Left lung (tissue), 14 donors: ENCODE data around the gene MMRN1. TPM values are rescaled to one million over a fixed set of nuclear protein-coding genes. Genes with fewer than 3 reads are reported as not detected.

Experiments
- ATAC-seq: fragments of 200-7000 bp; cut with Tn5 transposase; one replicate; pipeline ENCODE4 v1.9.1; 2020; ENCODE audit warnings: moderate library complexity
- DNase-seq, 4 donors: peaks; one replicate each; pipeline ENCODE4 v3.0.0-alpha.2; 2013 to 2020
- H3K27ac ChIP-seq, 2 donors: fragments of 200-600 bp; sonication (generic) in 1 of 2; one replicate each; pipeline versions ENCODE4 v1.5.0 to v1.8.0; 2020 to 2021
- H3K27me3 ChIP-seq, 2 donors: fragments of 200-600 bp; sonication (generic) in 1 of 2; one replicate each; pipeline versions ENCODE4 v1.5.0 to v1.8.0; 2020 to 2021
- H3K36me3 ChIP-seq, 2 donors: fragments of 200-600 bp; sonication (generic) in 1 of 2; one replicate each; pipeline versions ENCODE4 v1.5.0 to v1.8.0; 2020 to 2021
- H3K4me1 ChIP-seq, 2 donors: fragments of 200-600 bp; one replicate each; pipeline ENCODE4 v1.8.0; 2021
- H3K4me3 ChIP-seq, 2 donors: fragments of 200-600 bp; sonication (generic) in 1 of 2; one replicate each; pipeline versions ENCODE4 v1.5.0 to v1.8.0; 2020 to 2021; ENCODE audit warnings: mild to moderate bottlenecking in 1 of 2
- H3K9me3 ChIP-seq, 2 donors: fragments of 200-600 bp; sonication (generic) in 1 of 2; one replicate each; pipeline versions ENCODE4 v1.5.0 to v1.8.0; 2020 to 2021
- CTCF ChIP-seq, 2 donors: fragments of 200-600 bp; sonication (generic) in 1 of 2; IDR thresholded peaks; one replicate each; pipeline versions ENCODE4 v1.5.0 to v1.8.0; 2021; ENCODE audit warnings: antibody characterized with exemption in 2 of 2
- intact Hi-C, 2 donors: fragments of 100-400 bp; cut with DNase I; formaldehyde crosslinking; loops; one replicate each; pipeline versions ENCODE4 v1.11.2 to v1.14.2; 2022
- long read RNA-seq, 12 donors: library from polyadenylated mRNA in 2 of 12; unstranded in 2 of 12; transcript quantifications; one replicate each; pipeline ENCODE4 v2.0.0 and lab custom pipeline, GENCODE V29; 2019 to 2026
- polyA plus RNA-seq, 6 donors: library from polyadenylated mRNA; unstranded; fragments of 120-200 nt; gene quantifications; one replicate each; pipeline ENCODE4 v1.2.1, GENCODE V29; 2013; ENCODE audit not compliant: insufficient read length in 6 of 6
- total RNA-seq, 2 donors: library from RNA; stranded (reverse); fragmentation: NEBNext Ultra II Directional; extraction: Animal tissue kit (Norgen Biotek cat#: 25700); gene quantifications; one replicate each; pipeline ENCODE4 v1.2.1, GENCODE V29; 2021
- donor health status: DM: no; HTN: yes; CAD: no.
- donor health status: DM: no; HTN: no; CAD: no.

The MMRN1 gene
- total RNA-seq (10 to 100 TPM; 24.1 to 62.1 TPM), polyA plus RNA-seq (10 to 100 TPM; 19.4 to 37.7 (median 28.7) TPM)
- long read RNA-seq, donor 1, partial matches to known transcripts: 16 of 16 reads
- long read RNA-seq, donor 1, other reads (novel, unspliced or antisense): 0 of 16 reads
- long read RNA-seq, donor 2, full-length matches to known transcripts: 4 of 23 reads
- long read RNA-seq, donor 2, partial matches to known transcripts: 19 of 23 reads
- long read RNA-seq, donor 2, other reads (novel, unspliced or antisense): 0 of 23 reads
- long read RNA-seq, donor 3, full-length matches to known transcripts: 2 of 2 reads
- long read RNA-seq, donor 3, partial matches to known transcripts: 0 of 2 reads
- long read RNA-seq, donor 3, other reads (novel, unspliced or antisense): 0 of 2 reads
- long read RNA-seq, donor 4, partial matches to known transcripts: 2 of 2 reads
- long read RNA-seq, donor 4, other reads (novel, unspliced or antisense): 0 of 2 reads
- long read RNA-seq, donor 5, partial matches to known transcripts: 10 of 10 reads
- long read RNA-seq, donor 5, other reads (novel, unspliced or antisense): 0 of 10 reads
- long read RNA-seq, donor 6, full-length matches to known transcripts: 5 of 5 reads
- long read RNA-seq, donor 6, partial matches to known transcripts: 0 of 5 reads
- long read RNA-seq, donor 6, other reads (novel, unspliced or antisense): 0 of 5 reads
- long read RNA-seq, donor 7, full-length matches to known transcripts: 2 of 2 reads
- long read RNA-seq, donor 7, partial matches to known transcripts: 0 of 2 reads
- long read RNA-seq, donor 7, other reads (novel, unspliced or antisense): 0 of 2 reads
- long read RNA-seq, donor 8: 0 reads
- long read RNA-seq, donor 9: 0 reads
- long read RNA-seq, donor 10, partial matches to known transcripts: 4 of 4 reads
- long read RNA-seq, donor 10, other reads (novel, unspliced or antisense): 0 of 4 reads
- long read RNA-seq, donor 11: 0 reads
- long read RNA-seq, donor 12, full-length matches to known transcripts: 2 of 2 reads
- long read RNA-seq, donor 12, partial matches to known transcripts: 0 of 2 reads
- long read RNA-seq, donor 12, other reads (novel, unspliced or antisense): 0 of 2 reads

DNA sequence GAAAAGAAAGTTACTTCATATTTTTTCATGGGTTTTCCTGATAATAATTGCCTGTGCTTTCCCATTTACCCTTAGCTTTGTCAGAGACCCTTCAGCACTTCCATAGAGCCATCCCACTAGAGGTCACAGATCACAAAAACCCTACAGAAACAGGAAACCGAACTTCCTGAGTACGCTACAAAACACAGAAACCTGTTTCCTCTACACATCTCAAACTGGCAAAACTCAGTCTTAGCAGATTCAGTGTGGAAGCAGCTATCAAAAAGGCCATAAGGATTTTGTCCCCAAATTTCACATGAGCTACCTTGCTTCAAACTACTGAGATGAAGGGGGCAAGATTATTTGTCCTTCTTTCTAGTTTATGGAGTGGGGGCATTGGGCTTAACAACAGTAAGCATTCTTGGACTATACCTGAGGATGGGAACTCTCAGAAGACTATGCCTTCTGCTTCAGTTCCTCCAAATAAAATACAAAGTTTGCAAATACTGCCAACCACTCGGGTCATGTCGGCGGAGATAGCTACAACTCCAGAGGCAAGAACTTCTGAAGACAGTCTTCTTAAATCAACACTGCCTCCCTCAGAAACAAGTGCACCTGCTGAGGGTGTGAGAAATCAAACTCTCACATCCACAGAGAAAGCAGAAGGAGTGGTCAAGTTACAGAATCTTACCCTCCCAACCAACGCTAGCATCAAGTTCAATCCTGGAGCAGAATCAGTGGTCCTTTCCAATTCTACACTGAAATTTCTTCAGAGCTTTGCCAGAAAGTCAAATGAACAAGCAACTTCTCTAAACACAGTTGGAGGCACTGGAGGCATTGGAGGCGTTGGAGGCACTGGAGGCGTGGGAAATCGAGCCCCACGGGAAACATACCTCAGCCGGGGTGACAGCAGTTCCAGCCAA, at the start of gene MMRN1:
MMRN1 (plus strand) TSS at position 206 of the 902 bp plus-strand sequence; CDS start at position 324, 118 bp downstream.
- no peak for TF ChIP-seq CTCF (IDR thresholded peaks at IDR 0.05)
- no peaks in the 10 kb centered on the region for H3K9me3 ChIP-seq
- intact Hi-C loops: no loop called here
- ATAC-seq (no peak), DNase-seq (peak in 1 of 4 donors; percentile 15)
- no peaks in the 10 kb centered on the region for H3K36me3 ChIP-seq
- peaks cover 0 to 9% of the 10 kb centered on the region in 2 donors for H3K4me1 ChIP-seq
- no peaks in the 10 kb centered on the region for H3K27me3 ChIP-seq
- H3K4me3 ChIP-seq: no peak within 1 kb of the TSS
- no peak within 1 kb of the TSS for H3K27ac ChIP-seq

DNA sequence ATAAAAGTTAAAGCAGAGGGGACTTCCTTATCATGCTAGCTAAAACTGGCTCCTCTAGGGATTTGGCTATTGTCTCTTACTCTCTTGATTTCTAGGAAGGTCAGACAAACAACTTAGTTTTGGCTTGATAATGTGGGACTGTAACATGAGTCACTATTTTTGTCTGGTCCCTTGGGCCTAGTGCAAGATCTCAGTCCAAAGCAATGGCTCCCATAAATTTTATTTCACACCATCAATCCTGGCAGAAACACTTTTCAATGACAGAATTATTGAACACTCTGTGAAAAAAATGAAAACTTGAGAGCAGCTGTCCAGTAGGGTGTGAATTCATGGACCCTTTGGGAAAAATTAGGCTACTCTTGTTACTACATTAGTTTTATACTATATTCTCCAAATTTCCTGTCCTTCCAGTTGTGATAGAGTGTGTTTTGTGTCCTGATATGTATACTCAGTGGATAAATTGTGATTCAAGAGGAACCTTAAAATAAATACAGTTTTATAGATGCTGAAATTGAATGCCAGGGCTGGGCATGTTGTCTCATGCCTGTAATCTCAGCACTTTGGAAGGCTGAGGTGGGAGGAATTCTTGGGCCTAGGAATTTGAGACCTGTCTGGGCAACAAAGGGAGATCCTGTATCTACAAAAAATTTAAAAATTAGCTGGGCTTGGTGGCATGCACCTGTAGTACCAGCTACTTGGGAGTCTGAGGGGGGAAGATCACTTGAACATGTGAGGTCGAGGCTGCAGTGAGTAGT, 46.9 kb upstream of the MMRN1 start:
- ATAC-seq (no peak), DNase-seq (no peak)
- intact Hi-C loops: no loop called here
- H3K4me3 ChIP-seq: no peak overlapping the region
- H3K27ac ChIP-seq: no peak overlapping the region
- no peaks in the 10 kb centered on the region for H3K27me3 ChIP-seq
- no peaks in the 10 kb centered on the region for H3K36me3 ChIP-seq
- peaks cover 0 to 8% of the 10 kb centered on the region in 2 donors for H3K9me3 ChIP-seq
- H3K4me1 ChIP-seq: no peaks in the 10 kb centered on the region
- no peak for TF ChIP-seq CTCF (IDR thresholded peaks at IDR 0.05)

GRCh38 chr4:89855236-89855635, 39.4 kb upstream of the MMRN1 start:
- no peak for DNase-seq
- TF ChIP-seq CTCF (IDR thresholded peaks at IDR 0.05): no peak
- no peak for ATAC-seq
- H3K36me3 ChIP-seq: no peaks in the 10 kb centered on the region
- H3K27me3 ChIP-seq: no peaks in the 10 kb centered on the region
- no peak overlapping the region for H3K27ac ChIP-seq
- intact Hi-C loops: no loop called here
- H3K4me1 ChIP-seq: no peaks in the 10 kb centered on the region
- peaks cover 0 to 2% of the 10 kb centered on the region in 2 donors for H3K9me3 ChIP-seq
- no peak overlapping the region for H3K4me3 ChIP-seq

DNA sequence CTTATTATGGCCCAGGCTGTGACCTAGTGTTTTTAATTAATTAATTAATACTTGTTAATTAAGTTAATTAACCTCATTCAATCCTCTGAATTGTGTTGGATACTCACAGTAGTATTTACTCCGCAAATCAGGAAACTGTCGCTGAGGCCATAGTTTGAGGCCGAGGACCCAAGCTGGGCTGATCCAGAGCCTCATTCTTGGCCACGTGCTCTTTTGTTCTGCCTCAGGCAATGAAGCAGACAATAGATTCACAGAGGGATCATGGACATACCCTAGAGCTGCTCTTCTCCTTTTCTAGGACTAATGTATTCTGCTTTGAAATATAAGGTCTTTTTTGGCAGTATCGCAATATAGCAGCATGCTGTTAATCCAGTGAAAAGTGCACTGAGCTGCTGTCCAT, 33.7 kb upstream of the MMRN1 start:
- TF ChIP-seq CTCF (IDR thresholded peaks at IDR 0.05): no peak
- intact Hi-C loops: no loop called here
- Histone ChIP-seq H3K9me3 (no peaks in the 10 kb centered on the region), H3K36me3 (no peaks in the 10 kb centered on the region), H3K27ac (no peak overlapping the region), H3K4me1 (no peaks in the 10 kb centered on the region), H3K27me3 (no peaks in the 10 kb centered on the region), H3K4me3 (no peak overlapping the region)
- ATAC-seq: no peak
- DNase-seq: no peak
